ENCODE results near the gene TRIP4. TPM values are rescaled to one million over a fixed set of nuclear protein-coding genes. Genes with fewer than 3 reads are reported as not detected.

TRIP4 gene
- total and polyA plus RNA-seq, 9 of the 15 experiments (the other 6 are each of a cell fraction or from before 2014, with no cell fraction given), result 7.6 to 23.3 (median 16.7) TPM

DNA sequence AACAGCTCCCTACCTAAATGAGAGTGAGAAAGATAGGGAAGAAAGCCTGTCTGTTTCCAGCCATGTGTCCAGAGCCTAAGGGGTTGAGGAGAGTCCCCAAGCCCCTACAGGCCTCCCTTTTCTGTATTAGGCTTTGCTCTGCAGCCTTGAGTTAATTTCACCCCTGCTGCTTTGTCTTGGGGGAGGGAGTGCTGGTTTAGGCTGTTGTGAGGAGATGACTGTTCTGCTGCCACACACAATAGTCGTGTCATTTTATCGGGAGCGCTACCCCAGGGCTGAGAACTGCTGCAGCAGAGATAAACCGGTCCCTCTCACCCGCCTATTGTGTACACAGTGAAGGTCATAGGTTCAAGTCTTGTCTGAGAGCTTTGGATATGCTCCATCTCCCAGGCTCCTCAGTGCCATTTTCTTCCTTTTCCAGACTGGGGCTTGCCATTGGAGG is 74.1 kb downstream of the TRIP4 start (continued):
- TF ChIP-seq PTBP1 (IDR thresholded peaks at IDR 0.05; ENCODE audit: low read depth, low read length) (no peak), MEF2A (IDR thresholded peaks at IDR 0.05; ENCODE audit: control insufficient read depth, low read depth, low read length) (no peak), SETDB1 (IDR thresholded peaks at IDR 0.05; ENCODE audit: low read length) (no peak), SRF (CRISPR knock-in tag; IDR thresholded peaks at IDR 0.05) (no peak), RBBP5 (IDR thresholded peaks at IDR 0.05; ENCODE audit: borderline replicate concordance, insufficient read depth, low read length, poor library complexity, severe bottlenecking) (no peak), NEUROD1 (IDR thresholded peaks at IDR 0.05; ENCODE audit: borderline replicate concordance, low read depth, low read length, partially characterized antibody) (no peak), TEAD4 (IDR thresholded peaks at IDR 0.05; ENCODE audit: low read length) (peak; percentile 88), TEAD4 (CRISPR knock-in tag; IDR thresholded peaks at IDR 0.05; ENCODE audit: borderline replicate concordance) (no peak), POLR2AphosphoS5 (IDR thresholded peaks at IDR 0.05; ENCODE audit: control insufficient read depth, insufficient read depth, low read depth, low read length) (peak; percentile 95), ZNF699 (CRISPR knock-in tag; IDR thresholded peaks at IDR 0.05; ENCODE audit: insufficient replicate concordance) (no peak), TAL1 (IDR thresholded peaks at IDR 0.05) (peak; percentile 88), ZNF586 (CRISPR knock-in tag; conservative IDR thresholded peaks at IDR 0.05) (no peak), CBX1 (IDR thresholded peaks at IDR 0.05; ENCODE audit: low read depth) (no peak), CBX5 (IDR thresholded peaks at IDR 0.05; ENCODE audit: borderline replicate concordance, low read depth) (no peak)
- TF ChIP-seq, protein P1, sequence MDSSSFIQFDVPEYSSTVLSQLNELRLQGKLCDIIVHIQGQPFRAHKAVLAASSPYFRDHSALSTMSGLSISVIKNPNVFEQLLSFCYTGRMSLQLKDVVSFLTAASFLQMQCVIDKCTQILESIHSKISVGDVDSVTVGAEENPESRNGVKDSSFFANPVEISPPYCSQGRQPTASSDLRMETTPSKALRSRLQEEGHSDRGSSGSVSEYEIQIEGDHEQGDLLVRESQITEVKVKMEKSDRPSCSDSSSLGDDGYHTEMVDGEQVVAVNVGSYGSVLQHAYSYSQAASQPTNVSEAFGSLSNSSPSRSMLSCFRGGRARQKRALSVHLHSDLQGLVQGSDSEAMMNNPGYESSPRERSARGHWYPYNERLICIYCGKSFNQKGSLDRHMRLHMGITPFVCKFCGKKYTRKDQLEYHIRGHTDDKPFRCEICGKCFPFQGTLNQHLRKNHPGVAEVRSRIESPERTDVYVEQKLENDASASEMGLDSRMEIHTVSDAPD (CRISPR knock-in tag; IDR thresholded peaks at IDR 0.05), result no peak
- TF ChIP-seq, protein P2, sequence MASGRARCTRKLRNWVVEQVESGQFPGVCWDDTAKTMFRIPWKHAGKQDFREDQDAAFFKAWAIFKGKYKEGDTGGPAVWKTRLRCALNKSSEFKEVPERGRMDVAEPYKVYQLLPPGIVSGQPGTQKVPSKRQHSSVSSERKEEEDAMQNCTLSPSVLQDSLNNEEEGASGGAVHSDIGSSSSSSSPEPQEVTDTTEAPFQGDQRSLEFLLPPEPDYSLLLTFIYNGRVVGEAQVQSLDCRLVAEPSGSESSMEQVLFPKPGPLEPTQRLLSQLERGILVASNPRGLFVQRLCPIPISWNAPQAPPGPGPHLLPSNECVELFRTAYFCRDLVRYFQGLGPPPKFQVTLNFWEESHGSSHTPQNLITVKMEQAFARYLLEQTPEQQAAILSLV (tag; IDR thresholded peaks at IDR 0.05), result no peak
- TF ChIP-seq, protein P3, sequence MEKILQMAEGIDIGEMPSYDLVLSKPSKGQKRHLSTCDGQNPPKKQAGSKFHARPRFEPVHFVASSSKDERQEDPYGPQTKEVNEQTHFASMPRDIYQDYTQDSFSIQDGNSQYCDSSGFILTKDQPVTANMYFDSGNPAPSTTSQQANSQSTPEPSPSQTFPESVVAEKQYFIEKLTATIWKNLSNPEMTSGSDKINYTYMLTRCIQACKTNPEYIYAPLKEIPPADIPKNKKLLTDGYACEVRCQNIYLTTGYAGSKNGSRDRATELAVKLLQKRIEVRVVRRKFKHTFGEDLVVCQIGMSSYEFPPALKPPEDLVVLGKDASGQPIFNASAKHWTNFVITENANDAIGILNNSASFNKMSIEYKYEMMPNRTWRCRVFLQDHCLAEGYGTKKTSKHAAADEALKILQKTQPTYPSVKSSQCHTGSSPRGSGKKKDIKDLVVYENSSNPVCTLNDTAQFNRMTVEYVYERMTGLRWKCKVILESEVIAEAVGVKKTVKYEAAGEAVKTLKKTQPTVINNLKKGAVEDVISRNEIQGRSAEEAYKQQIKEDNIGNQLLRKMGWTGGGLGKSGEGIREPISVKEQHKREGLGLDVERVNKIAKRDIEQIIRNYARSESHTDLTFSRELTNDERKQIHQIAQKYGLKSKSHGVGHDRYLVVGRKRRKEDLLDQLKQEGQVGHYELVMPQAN (IDR thresholded peaks at IDR 0.05; ENCODE audit: borderline replicate concordance), result no peak
- TF ChIP-seq, protein P4, sequence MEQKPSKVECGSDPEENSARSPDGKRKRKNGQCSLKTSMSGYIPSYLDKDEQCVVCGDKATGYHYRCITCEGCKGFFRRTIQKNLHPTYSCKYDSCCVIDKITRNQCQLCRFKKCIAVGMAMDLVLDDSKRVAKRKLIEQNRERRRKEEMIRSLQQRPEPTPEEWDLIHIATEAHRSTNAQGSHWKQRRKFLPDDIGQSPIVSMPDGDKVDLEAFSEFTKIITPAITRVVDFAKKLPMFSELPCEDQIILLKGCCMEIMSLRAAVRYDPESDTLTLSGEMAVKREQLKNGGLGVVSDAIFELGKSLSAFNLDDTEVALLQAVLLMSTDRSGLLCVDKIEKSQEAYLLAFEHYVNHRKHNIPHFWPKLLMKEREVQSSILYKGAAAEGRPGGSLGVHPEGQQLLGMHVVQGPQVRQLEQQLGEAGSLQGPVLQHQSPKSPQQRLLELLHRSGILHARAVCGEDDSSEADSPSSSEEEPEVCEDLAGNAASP (IDR thresholded peaks at IDR 0.05), result no peak
- TF ChIP-seq, protein P5, sequence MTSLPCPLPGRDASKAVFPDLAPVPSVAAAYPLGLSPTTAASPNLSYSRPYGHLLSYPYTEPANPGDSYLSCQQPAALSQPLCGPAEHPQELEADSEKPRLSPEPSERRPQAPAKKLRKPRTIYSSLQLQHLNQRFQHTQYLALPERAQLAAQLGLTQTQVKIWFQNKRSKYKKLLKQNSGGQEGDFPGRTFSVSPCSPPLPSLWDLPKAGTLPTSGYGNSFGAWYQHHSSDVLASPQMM (CRISPR knock-in tag; IDR thresholded peaks at IDR 0.05), result no peak
- TF ChIP-seq, protein P6, sequence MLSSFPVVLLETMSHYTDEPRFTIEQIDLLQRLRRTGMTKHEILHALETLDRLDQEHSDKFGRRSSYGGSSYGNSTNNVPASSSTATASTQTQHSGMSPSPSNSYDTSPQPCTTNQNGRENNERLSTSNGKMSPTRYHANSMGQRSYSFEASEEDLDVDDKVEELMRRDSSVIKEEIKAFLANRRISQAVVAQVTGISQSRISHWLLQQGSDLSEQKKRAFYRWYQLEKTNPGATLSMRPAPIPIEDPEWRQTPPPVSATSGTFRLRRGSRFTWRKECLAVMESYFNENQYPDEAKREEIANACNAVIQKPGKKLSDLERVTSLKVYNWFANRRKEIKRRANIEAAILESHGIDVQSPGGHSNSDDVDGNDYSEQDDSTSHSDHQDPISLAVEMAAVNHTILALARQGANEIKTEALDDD (IDR thresholded peaks at IDR 0.05), result peak; percentile 98

Measured in K562 (cell line).